Stimulated activated CD4-positive, alpha-beta T cell treated with anti-CD3 and anti-CD28 coated beads, Interleukin-1b, Interleukin-23, amount 100 ng/mL, for 24 hours (primary cell): Measurements from ENCODE around the gene PRKCI.
"Not testable (repeated sequence)": the region's sequence is repeated elsewhere in the genome, so short reads cannot be mapped to it uniquely, and the experiment has no call there.

Experiments used
- DNase-seq, 4 experiments: peaks; one replicate each; pipeline ENCODE4 v3.0.0-alpha.2; 2020; ENCODE audit warnings: low read depth in 4 of 4, low spot score in 1 of 4

Gene PRKCI

DNA sequence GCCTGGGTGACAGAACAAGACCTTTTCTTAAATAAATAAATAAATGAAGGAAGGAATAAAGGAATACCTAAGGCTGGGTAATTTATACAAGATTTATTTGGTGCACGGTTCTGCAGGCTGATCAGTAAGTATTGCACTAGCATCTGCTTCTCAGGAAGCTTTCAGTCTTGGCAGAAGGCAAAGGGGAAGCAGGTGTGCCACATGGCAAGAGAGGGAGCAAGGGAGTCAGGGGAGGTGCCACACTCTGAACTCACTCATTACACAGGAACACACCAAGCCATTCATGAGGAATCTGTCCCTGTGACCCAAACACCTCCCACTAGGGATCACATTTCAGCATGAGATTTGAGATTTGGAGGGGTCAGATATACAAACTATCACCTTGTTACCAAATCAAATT lies 56.4 kb downstream of the PRKCI start:
- DNase-seq, result no peak

GRCh38 chr3:170290194-170290593 lies 68.0 kb downstream of the PRKCI start:
- DNase-seq, result no peak

DNA sequence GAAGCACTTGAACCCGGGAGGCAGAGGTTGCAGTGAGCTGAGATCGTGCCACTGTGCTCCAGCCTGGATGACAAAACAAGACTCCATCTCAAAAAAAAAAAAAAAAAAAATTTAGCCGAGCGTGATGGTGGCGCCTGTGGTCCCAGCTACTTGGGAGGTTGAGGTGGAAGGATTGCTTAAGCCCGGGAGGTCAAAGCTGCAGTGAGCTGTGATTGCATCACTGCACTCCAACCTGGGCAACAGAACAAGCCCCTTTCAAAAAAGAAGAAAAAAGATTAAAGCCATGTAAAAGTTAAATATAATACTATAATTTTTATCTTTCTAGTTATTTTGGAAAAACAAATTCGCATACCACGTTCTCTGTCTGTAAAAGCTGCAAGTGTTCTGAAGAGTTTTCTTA lies 73.4 kb downstream of the PRKCI start:
- no peak for DNase-seq

DNA sequence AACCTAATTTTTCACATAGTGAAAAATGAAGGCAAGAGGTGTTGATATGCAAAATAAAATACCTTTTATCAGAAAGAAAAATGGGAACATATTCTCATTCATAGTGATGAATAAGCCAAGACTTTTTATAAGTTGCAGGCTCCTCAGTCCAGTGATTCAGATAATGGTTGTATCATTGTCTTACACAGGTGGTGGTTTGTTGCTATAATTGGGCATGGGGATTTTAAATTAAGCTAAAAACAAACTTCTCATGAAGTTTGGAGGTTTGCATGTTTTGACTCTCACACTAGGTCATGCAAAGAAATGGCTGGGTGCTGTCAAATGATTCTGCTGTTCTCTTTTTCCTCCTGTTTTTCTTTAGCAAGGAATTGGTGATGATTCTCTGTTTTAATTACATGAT lies 74.5 kb downstream of the PRKCI start:
- no peak for DNase-seq

GRCh38 chr3:170301405-170301804 lies 79.2 kb downstream of the PRKCI start:
- no peak for DNase-seq

DNA sequence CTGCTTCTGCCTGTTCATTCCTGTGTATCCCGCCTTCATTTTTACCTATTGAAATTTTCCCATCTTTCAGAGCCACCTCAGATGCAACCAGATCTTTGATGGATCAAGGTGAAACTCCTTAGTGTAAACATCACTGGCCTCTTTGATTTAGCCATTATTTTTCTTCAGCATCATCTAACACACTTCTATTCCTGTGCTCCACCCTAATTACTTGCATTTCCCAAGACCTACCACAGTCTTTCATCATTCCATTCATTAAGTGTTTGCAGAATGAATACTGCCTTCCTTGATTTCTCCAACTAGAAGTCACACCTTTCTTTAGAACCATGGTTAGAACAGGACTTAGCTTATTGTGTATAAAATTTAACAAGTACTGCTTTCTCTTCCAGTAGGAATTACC lies 79.8 kb downstream of the PRKCI start:
- no peak for DNase-seq

- DNase-seq, result no peak
Observed at GRCh38 chr3:170306015-170306414, 83.8 kb downstream of the PRKCI start.

GRCh38 chr3:170307671-170308405 lies 85.6 kb downstream of the PRKCI start:
- no peak for DNase-seq

- DNase-seq, result no peak
Observed at GRCh38 chr3:170309046-170309445, 86.8 kb downstream of the PRKCI start.

GRCh38 chr3:170317954-170318353 lies 95.7 kb downstream of the PRKCI start:
- DNase-seq, result no peak

DNA sequence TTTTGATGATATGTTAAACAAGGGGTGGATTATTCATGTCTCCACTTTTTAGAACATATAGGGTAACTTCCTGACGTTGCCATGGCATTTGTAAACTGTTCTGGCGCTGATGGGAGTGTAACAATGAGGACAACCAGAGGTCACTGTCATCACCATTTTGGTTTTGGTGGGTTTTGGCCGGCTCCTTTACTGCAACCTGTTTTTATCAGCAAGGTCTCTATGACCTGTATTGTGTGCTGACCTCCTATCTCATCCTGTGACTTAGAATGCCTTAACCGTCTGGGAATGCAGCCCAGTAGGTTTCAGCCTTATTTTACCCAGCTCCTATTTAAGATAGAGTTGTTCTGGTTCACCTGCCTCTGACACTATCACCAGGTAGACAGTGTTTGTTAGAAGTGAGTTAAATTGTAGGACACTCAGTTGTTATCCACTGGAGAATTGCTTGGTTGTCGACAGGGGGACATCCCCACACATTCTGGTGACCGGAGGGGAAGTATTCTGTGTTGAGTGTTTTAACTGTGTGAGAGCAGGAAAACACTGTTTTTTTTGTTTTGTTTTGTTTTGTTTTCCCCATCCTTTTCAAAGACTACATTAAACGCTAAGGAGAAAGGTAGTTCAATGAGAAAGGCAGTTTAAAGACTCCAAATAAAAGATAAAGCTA lies 98.4 kb downstream of the PRKCI start:
- DNase-seq, result no peak

- DNase-seq, result no peak
Observed at GRCh38 chr3:170321321-170322034, 99.3 kb downstream of the PRKCI start.

- DNase-seq, result no peak
Observed at GRCh38 chr3:170322566-170323269, 100.5 kb downstream of the PRKCI start.

GRCh38 chr3:170323331-170323730 lies 101.1 kb downstream of the PRKCI start:
- DNase-seq, result no peak

DNA sequence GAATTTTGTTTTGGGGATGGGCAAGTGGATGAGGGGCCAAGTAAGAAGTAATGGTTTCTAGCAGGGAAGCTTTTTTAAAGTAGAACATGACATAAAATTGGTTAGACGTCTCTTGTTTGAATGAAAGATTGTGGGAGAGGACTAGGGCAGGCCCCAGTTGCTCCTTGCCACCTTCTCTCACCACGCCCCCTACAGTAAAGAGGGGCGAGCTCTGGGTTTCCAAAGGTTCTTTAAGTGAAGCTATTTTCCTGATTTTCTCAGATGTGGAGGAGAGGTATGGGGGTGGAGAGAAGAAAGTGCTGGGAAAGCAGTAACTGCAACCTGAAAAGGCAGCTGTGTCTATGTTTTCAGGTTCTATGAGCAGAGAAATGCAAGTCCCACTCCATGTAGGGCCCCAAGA lies 102.7 kb downstream of the PRKCI start:
- no peak for DNase-seq

DNA sequence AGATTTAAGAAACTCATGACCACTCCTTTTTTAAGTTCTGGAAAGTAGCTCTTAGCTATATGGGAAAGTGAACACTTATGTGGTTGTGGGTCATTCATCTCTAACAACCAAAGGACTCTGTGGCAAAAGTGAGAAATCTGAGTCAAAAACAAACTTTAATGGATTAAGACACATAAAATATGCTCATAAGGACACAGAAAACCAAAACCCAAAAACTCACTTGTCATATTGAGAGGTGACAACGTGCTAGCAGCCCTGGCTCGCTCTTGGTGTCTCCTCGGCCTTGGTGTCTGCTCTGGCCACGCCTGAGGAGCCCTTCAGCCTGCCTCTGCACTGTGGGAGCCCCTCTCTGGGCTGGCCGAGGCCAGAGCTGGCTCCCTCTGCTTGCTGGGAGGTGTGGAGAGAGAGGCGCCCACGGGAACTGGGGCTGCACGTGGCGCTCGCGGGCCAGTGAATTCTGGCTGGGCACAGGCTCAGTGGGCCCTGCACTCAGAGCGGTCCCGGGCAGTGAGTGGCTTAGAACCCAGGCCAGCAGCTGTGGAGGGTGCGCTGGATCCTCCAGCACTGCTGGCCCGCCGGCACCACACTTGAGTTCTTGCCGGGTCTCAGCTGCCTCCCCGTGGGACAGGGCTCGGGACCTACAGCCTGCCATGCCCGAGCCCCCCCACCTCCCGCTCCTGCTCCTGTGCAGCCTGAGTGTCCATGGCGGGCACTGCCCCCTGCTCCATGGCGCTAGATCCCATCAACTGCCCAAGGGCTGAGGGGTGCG lies 105.0 kb downstream of the PRKCI start:
- no peak for DNase-seq

- DNase-seq, result not testable (repeated sequence)
Observed at GRCh38 chr3:170327868-170328548, 105.8 kb downstream of the PRKCI start.

DNA sequence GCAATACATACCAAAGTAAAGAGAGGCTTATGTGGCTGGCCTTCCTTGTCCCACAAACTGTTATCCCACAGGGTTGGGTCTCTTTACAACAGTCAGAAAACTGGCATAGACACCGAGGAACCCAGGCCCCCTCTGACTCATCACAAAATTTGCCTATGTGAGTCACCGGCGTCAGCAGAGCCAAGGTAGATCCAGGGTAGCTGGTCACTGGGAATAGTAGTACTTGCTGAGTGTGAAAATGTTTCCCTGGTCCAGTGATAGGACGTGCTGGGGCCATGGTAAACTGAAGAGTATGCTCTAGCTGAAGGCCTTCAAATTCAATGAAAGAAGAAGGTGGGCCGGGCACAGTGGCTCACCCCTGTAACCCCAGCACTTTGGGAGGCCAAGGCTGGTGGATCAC lies 108.1 kb downstream of the PRKCI start:
- DNase-seq, result no peak

DNA sequence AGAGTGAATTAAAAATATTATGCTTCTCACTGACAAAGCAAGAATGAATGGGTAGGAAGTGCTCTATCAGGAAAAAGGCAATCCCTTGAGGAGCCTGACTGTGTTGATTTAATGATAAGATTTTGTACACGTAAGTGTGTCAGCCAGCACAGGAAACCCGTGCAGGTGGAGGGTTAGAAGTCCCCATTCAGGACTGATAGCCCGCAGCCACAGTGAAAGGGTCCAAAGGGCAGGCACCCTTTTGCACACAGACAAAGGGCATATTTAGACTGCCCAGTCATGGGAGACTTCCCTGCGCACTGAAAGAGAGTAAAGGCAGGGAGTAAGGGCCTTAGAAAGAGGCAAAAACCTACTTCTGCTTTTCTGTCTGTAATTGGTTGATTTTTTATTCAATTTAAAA lies 108.9 kb downstream of the PRKCI start:
- DNase-seq, result no peak

DNA sequence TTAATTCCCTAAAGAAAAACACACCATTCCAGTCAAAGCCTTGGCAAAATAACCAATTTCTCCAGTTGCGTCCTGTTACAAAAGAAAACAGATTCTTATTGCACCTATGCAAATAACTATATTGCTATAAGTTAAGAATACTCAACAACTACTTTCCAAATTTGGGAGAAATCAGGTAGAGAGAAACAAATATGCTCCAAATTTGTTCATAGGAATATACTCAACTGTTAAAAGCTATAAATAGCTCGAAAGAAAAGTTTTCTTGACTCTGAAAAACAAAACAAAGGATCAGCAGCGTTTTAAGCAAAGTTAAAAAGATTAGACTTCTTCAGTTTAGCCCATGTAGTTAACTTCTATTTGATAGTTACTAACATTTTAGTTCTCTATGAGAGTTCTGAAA lies 115.2 kb downstream of the PRKCI start:
- no peak for DNase-seq
